PFSK-1 (cell line): ENCODE measurements around the gene MKLN1.

Source experiments
- FOXP2 ChIP-seq: optimal IDR thresholded peaks from 2 replicates; pipeline ENCODE3; 2011; ENCODE audit warnings: borderline replicate concordance, control low read depth, inconsistent platforms; ENCODE audit not compliant: insufficient read depth; ENCODE audit errors: extremely low read length, extremely low read depth
- POLR2AphosphoS5 ChIP-seq: IDR thresholded peaks from 2 replicates; pipeline ENCODE4 v1.6.1; 2012; ENCODE audit warnings: low read depth, mild to moderate bottlenecking, control low read depth, low read length, moderate library complexity
- REST ChIP-seq, 2 experiments: IDR thresholded peaks; 2 replicates each; pipeline versions ENCODE4 v1.6.1 to v1.8.0; 2011 to 2012; ENCODE audit warnings: low read depth in 2 of 2, low read length in 2 of 2, control low read depth in 1 of 2, inconsistent platforms in 1 of 2, mild to moderate bottlenecking in 1 of 2, moderate library complexity in 1 of 2; ENCODE audit not compliant: insufficient read depth in 1 of 2
- SIN3A ChIP-seq: IDR thresholded peaks from 2 replicates; pipeline ENCODE4 v1.6.1; 2012; ENCODE audit warnings: mild to moderate bottlenecking, low read length, moderate library complexity, borderline replicate concordance; ENCODE audit not compliant: insufficient read depth
- TAF1 ChIP-seq: IDR thresholded peaks from 2 replicates; pipeline ENCODE4 v1.6.1; 2012; ENCODE audit warnings: low read length, control low read depth, borderline replicate concordance; ENCODE audit not compliant: insufficient read depth

- TF ChIP-seq POLR2AphosphoS5 (no peak), REST (IDR thresholded peaks at IDR 0.05; ENCODE audit: insufficient read depth in 1 of 2, low read depth in 2 of 2, low read length in 2 of 2) (no peak), FOXP2 (no peak), TAF1 (no peak), SIN3A (no peak)
These were observed 14.8 kb upstream of the MKLN1 start for GRCh38 chr7:131312838-131313237.
